Stromal cell of bone marrow (primary cell): ENCODE data around the gene SEC24A.
"Not testable (repeated sequence)": the region's sequence is repeated elsewhere in the genome, so short reads cannot be mapped to it uniquely, and the experiment has no call there.

ENCODE experiments used
- DNase-seq: peaks from one replicate; pipeline ENCODE4 v3.0.0-alpha.2; 2012; ENCODE audit warnings: low read depth

The SEC24A gene

DNA sequence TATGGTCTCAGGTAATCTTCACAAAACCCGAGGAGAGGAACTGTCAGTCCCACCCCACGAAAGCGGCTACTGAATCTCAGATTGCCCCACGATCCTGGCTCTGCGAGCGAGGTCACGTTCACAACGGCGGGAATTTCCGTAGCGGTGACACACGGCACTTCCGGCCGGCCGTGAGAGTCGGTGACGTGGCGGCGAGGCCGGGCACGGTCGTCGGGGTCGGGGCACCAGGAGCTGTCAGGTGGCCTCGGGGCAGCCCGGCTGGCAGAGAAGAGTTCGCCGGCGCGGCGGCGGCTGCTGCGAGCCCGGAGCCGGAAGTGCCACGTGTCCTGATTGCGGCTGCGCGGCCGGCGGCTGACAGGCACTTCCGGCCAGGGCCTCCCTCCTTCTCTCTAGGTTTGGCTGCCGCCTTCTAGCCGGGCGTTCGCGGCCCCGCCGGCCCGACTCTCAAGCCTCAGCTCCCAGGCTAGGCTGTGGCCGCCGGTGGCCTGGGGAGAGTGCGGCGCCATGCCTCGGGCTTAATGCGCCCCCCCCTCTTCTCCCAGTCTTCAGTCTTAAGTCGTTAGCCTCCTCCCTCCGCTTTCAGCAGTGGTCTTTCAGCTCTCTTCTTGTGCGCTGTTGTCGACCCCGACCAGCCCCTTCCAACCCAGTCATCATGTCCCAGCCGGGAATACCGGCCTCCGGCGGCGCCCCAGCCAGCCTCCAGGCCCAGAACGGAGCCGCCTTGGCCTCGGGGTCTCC lies at the start of gene SEC24A:
SEC24A (plus strand) TSS at position 361 of the 738 bp plus-strand sequence; CDS start at position 653, 292 bp downstream.
- DNase-seq: peak; percentile 73

DNA sequence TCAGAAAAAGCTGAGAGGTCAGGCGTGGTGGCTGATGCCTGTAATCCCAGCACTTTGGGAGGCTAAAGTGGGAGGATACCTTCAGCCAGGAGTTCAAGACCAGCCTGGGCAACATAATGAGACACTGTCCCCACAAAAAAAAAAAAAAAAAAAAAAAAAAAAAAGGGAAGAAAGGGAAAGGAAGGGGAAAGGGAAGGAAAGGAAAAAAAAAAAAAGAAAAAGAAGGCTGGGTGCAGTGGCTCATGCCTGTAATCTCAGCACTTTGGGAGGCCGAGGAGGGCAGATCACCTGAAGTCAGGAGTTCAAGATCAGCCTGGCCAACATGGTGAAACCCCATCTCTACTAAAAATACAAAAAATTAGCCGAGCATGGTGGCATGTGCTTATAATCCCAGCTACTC lies 48.8 kb upstream of the SEC24A start:
- DNase-seq: not testable (repeated sequence)

DNA sequence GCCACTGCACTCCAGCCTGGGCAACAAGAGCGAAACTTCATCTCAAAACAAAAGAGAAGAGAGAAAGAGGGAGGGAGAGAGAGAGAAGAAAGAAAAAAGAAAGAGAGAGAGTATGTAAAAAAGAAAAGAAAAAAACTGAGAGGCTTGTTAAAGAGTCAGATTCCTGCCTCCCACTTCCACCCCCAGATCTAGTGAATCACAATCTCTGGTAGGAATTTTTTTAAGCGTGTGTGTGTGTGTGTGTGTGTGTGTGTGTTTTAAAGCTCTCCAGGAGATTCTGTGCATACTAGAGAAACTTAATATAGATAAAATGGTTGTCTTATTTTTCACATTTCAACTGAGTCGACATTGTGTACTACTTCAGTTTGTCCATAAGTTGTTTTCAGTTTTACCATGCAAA lies 48.0 kb upstream of the SEC24A start:
- DNase-seq: peak; percentile 46

DNA sequence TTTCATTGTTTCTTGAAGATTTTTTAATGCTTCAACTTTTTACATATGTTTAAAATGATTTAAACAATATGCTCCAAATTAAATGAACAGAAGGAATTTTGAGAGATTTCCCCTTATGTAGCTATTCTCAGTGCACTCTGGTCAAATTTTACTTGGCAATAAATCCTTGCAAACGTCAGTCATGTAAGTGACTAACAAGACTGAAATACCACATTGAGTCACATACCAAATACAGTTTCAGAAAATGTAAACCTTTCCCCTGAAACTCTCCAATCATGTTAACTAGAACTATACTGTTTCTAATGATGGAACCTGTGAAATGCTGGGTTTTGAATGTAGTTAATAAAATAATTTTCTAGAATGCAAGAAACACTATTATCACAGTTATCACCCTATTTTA lies 45.5 kb upstream of the SEC24A start:
- DNase-seq: peak; percentile 63

DNA sequence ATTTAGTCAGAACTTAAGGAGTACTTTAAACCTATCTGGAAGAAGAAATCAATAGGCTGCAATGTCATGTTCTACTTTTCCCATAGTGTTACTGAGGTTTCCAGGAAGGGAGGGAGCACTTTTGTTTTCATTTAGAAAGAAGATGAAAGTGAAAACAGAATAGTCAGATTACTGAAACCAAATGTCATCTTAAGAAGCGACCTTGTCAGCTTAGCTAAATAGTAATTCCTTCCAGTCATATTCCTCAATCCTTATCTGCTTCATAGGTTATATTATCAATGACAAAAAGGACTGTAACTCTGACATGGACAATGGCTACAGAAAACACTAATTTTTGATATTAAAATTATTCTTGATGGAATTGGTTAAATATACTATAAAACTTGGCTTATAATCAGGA lies 43.7 kb upstream of the SEC24A start:
- no peak for DNase-seq

DNA sequence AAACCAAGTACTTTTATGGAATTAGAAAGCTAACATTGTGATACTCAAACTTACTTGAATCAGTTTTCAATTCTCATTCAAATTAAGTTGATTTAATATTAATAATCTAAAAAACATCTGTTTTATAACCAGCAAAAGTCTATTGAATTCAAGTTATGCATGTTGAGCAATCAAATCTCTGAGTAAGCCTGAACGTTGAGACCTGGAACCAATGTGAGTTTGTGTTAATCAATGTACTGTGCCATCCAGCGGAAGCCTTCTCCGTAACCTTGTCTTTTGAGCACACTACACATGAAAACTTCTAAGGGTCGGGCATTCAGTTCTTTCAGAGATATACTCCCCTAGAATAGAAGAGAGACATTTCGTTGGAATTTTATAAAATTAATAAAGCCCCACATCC lies 41.9 kb upstream of the SEC24A start:
- no peak for DNase-seq

DNA sequence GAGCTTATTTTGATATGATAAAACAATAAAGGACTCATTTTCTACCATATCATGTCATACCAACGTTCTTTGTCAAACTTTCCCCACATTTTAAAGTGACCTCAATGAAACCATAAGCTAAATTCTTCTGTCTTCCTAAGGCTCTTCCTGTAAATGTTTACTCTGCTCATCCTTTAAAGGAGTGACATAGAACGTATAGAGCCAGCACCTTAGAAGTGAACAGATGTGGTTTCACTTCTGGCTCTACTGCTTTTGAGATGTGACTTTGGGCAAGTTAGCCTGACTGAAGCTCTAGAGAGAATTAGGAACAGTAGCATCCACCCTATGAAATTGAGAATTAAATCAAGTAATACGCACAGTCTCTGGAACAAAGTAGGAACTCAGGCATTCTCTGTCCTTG lies 40.0 kb upstream of the SEC24A start:
- DNase-seq: no peak

DNA sequence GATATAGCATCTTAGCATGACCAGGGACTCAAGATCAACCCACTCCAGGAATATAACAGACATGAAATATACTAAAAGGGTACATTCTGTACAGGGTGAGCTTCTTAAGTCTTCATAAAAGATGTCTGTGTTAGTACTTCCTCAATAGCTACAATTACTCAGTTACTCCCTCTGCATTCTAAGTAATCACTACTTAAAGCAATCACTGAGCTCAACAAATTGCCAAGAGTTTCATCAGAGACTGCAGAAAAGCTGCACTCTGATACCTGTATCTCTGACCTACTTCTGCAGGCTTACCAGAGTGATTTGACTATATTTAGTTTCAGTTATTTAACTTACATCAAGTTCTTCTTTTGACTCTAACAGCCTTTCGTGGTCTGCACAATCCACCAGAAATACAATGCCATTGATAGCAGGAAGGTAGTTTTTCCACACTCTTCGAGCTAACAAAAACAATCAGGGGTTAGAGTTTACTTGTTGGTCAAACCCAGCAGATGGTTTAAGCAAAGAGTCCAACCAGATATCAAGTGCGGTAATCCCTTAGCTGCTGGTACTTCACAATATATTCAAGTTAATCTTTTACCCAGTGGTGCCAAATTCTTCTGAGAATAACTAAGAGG lies 39.2 kb upstream of the SEC24A start:
- no peak for DNase-seq

DNA sequence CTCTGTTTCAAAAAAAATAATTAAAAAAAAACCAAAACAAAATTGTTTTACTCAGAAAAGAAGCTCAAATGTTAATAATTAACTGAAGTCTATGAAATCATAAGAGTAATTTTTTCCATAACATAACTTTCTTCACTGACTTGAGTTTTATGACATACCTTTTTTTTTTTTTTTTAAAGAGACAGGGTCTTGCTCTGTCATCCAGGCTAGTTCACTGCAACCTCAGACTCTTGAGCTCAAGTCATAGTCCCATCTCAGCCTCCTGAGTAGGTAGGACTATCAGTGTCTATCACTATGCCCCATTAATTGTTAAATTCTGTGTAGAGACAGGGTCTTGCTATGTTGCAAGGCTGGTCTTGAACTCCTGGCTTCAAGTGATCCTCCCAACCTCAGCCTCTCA lies 37.9 kb upstream of the SEC24A start:
- no peak for DNase-seq

DNA sequence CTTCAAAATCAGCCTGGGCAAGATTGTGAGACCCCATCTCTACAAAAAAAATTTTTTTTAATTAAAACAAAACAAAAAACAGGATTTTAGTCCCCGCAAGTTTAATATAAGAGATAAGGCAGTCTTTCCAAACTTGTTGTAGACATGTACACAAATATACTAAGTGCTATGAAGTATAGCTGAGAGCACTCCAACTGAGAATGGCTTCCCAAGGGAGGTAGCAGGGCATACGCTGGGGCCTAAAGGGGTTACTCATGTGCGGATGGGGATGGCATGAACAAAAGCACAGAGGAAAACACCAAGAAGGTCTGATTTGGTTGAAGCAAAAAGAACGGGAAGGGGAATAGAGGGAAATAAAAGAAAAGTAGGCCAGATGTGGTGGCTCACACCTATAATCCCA lies 37.1 kb upstream of the SEC24A start:
- DNase-seq: no peak

DNA sequence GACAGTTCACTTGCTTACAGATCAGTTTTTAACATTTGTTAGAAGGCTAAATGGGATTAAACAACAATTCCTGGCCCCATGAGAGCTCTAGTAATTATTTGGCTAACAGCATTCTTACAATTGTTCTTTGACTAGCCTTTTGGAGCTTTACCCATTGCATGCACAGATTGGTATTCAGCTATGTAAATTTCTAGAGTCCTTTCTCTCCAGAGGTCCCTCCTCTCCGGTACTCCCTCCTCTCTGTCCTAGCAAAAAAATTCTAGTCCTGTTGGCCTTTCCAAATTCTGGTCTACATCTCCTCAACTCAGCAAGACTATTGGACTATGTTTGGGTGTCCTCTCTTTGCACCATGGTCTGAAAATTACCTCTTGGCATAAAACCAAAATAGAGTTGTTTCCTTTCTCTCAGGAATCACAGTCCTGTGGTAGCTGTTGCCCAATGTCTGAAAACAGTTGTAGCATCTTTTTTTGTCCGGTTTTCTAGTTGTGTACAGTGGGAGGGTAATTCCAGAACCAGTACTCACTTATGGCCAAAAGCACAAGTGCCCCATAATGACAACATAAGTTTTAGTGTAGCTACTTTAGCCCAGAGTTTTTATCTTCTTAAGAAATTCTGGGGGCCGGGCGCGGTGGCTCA lies 34.0 kb upstream of the SEC24A start:
- DNase-seq: no peak

DNA sequence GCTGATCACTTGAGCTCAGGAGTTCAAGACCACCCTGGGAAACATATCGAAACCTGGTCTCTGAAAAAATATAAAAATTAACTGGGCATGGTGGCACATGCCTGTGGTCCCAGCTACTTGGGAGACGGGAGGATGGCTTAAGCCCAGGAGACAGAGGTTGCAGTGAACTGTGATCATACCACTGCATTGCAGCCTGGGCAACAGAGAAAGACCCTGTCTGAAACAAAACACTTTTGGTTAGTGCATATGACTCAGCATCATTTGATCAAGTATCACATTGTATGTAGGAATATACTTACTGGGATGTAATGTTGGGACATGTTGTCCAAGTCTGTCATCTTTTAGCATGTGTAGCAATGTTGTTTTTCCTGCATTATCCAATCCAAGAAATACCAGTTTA lies 28.0 kb upstream of the SEC24A start:
- DNase-seq: no peak

DNA sequence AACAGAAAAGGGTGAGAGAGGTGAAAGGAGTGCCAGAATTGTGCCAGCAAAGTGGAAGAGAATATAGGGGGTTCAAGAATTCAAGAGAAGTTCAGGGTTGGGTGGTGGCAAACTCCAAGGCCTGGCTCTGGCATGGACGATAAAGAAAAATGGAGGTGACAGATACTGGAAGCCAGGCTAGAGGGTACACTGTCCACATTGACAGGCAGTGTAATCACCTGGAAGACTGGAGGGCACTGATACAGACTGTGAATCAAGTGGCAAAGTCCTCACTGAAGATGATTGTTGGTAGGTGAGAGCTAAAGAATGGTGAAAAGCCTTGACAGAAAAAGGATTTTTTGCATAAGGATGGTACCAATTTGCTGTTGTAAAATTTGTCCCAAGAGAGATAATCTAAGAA lies 23.0 kb upstream of the SEC24A start:
- DNase-seq: no peak

DNA sequence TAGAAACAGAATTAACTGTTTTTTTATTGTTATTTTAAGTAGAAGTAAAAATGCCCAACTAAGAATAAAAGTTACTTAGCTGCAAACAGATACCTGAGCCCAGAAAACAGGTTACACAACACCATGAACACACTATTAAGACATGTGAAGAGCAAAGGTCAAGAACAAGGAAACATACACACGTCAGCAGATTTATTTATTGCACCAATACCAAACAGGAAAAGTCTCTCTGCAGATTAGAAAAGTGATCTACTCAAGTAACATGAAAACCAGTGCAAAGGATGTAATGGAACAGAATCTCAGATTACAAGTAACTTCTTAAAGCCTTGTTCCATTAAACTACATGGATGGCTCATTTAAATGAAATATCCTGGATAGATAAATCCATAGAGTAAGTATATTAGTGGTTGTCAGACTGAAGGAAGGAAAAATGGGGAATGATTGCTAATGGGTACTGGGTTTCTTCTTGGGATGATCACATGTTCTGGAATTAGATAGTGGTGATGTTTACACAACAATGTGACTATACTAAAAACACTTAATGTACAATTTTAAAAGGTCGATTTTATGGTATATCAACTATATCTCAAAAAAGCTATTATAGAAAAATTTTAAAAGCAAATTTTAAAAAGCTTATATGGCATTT lies 22.1 kb upstream of the SEC24A start:
- no peak for DNase-seq

DNA sequence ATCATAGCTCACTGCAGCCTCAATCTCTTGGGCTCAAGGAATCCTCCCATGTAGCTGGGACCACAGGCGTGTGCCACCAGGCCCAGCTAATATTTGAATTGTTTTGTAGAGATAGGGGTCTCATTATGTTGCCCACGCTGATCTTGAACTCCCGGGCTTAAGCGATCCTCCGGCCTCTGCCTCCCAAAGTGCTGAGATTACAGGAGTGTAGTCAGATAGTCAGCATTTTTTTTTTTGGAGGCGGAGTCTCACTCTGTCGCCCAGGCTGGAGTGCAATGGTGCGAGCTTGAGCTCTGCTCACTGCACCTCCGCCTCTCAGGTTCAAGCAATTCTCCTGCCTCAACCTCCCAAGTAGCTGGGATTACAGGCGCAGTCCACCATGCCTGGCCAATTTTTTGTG lies 14.4 kb upstream of the SEC24A start:
- no peak for DNase-seq

DNA sequence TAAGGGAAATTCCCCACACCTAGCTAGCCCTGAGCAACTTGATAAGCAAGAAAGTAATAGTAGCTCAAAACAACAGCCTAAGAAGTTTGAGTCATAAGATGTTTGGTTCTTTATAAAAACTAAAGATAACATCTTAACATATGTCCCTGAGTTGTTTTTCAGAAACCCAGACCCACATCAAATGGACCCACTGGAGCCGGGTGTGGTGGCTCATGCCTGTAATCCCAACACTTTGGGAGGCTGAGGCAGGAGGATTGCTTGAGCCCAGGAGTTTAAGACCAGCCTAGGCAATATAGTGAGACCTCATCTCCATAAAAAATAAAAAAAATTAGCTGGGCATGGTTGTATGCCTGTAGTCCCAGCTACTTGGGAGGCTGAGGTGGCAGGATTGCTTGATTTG lies 13.2 kb upstream of the SEC24A start:
- DNase-seq: not testable (repeated sequence)

DNA sequence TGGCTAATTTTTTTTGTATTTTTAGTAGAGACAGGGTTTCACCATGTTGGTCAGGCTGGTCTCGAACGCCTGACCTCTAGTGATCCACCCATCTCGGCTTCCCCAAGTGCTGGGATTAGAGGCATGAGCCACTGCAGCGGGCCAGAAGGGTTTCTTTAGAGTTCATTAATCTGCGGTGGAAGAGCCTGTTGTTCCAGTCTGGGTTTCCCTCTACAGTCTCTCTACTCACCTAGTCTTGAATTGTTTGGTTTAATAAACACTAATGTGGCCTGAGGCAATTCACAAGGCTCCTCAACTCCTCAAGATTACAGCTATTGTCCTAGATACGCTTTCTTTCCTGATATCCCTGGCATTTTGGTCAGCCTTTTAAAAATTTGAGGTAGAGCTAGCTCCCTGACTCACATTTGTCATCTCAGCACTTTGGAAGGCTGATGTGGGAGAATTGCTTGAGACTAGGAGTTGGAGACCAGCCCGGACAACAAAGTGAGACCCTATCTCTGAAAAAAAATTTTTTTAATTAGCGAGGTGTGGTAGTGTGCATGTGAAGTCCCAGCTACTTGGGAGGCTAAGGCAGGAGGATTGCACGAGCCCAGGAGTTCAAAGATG lies 11.4 kb upstream of the SEC24A start:
- DNase-seq: no peak

DNA sequence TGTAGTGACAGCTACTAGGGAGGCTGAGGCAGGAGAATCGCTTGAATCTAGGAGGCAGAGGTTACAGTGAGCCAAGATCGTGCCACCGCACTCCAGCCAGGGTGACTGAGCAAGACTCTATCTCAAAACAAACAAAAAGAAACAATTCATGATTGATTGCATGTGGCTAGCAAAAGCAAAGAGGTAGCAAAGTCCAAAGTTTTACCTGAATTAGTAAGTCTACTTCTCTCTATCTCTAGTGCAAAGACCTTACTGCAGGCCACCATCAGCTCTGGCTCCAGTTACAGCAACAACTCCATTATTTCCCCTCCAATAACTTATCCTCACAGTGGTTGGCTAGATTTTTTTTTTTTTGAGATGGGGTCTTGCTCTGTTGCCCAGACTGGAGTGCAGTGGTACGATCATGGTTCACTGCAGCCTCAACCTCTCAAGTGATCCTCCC lies 9.8 kb upstream of the SEC24A start:
- no peak for DNase-seq

DNA sequence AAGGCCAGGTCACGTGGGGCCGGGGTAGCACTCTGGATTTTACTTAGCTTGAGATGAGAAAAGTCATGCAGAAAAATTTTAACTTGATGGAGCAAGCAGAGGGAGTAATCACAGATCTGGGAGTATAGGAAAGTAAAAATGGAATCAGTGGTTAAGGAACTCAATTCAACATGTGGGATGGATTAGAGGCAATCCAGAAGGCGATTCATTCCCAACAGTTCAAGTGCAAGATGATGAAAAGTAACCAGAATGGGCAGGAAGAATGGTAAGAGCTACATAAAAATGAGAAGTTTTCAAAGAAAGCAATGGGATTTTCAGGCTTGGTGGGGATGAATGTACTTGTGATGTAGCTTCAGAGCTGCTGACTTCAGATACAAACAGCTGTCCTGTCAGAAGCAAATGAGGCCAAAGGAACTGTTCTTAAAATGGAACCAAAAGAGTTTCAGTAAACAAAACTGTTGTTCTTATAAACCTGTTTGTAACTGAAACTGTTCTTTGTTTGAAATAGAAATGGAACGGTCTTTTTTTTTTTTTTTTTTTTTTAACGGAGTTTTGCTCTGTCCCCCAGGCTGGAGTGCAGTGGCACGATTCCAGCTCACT lies 5.6 kb upstream of the SEC24A start:
- no peak for DNase-seq

DNA sequence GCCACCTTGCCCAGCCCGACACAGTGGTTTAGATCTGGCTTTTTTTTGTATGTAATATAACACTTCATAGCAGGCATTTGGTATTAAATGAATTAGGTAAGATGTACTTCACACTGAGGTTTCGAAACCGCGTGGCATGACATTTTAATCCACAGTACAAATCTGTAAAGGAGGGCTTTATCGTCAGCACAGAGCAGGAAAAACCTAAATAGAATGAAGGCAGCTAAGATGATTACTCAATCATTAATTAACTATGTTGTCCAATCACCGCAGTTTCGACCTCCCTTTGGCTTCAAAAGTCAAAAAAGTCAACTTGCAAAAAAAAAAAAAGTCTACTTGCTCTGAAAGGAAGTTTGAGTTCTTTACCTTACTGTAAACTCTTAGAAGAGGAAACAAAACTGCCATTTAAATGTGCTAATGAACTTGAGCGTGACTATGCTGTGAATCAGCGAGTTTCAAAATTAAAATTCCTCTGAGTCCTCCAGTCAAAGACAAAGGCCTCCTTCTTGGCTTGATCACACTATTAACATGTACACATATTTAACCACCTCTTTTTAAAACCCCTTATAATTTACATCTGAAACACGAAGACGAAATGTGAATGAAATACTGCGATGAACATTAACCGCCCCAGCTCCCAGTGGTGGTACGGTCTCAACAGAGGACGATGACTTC lies 698 bp upstream of the SEC24A start:
- no peak for DNase-seq

DNA sequence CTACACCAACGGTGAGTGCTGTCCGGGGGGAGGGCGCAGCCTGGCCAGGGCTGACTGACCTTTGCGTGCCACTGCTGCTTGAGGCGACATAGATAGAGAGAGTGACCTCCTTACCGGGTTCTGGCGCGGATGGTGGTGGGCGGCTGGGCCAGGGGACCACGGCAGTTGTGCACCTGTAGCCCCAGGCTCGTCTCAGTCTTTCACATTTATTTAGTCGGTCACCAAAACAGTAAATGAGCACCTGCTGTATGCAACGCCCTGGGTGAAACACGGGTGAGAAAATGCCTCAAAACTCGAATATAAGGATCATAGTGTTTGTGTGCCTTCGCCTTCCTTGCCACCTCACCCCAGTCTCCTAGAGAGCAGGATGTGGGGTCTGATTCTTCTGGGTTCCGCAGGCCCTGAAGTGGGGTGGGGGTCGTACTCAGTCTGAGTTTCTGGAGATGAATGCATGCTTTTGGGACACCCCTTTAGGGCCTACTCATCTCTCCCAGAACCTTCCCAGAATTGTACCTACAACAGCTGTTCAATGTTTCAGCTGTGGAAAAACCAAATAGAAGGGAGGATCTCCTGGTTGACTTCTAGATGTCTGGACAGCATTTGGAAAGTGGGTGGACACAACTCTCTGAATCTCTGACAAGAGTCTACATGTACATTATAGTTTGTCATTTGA lies 714 bp downstream of the SEC24A start:
- DNase-seq: no peak
